ENCODE results near the gene GALNT17.

The GALNT17 gene

DNA sequence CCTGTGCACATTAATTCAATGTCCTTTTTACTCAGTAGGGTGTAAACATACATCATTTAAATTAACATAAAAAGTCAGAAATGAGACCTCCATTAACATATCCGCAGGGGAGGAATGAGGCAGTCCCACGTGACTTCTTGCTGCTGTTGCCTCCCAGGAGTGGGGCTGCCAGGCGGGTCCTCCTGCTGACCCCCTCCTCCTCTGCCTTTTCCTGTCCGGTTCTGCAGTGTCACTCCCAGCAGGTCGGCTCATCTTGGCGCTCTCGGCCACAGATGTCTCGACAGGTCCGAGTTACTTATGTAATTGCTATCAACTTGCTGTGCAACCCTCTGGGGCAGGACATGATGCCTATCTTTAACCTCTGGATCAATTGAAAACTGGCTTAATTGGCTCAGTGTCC is 329.6 kb downstream of the GALNT17 start:
- DNase-seq (ENCODE audit: low read depth) = no peak

DNA sequence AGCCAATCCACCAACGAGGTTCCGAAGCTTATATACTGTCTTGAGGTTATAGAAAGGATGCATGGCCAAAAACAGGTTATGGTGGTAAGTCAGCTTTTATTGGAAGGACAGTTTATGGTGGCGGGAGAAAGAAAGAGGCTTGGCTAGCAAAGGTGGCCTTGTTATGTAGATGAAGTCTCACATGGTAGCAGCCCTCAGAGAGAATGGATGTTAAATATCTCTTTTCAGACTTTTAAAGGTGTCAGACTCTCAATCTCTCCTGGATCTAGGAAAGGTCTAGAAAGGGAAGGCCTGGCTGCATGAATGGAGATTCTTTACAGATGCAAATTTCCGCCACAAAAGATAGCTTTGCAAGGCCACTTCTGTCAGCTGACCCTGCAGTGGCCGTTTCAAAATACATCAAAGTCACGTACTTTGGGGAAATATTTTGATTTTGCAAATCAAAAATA is 333.8 kb downstream of the GALNT17 start:
- no peak for DNase-seq (ENCODE audit: low read depth)

DNA sequence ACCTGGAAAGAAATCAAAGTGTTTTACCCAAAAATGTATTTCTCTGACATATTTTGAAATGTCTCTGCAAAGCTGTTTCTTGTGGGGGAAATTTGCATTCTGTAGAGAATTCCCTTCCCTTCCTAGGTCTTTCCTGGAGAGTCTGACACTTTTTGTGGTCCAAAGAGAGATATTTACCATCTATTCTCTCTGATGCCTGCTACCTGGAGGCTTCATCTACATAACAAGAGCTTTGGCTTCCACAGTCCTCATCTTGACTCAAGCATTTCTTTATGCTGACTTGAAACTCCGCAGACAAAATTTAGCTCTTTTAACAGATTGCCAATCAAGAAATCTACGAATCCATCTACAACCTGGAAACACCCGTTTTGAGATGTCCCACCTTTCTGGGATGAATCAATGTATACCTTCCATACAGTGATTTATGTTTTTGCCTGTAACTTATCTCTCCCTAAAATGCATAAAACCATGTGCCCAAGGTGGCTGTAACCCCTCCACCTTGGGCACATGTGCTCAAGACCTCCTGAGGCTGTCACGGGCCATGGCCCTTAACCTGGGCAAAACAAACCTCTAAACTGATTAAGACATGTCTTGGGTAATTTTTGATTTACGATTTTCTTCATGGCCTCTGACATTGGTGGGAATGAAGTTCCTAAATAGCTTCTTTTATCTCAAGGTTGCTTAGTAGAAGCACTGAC is 334.7 kb downstream of the GALNT17 start:
- no peak for DNase-seq (ENCODE audit: low read depth)

DNA sequence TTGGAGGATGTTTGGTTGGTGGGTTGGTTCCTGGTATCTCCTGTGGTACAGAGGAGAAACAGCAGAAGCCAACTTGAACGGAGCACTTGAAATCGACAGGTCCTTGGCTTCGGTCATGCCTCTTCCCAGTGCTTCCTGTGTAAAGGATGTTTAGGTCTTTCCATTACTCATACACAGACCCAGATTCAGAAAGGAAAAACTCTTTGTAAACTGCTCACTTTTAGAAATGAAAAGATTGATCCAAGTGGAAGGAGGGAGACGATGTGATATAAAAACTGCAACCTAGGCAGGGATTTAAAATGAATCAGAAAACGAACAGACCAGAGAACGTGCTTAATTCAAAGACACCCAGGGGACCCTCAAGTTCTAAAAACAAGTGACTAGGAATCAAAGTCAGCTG is 338.4 kb downstream of the GALNT17 start:
- no peak for DNase-seq (ENCODE audit: low read depth)

DNA sequence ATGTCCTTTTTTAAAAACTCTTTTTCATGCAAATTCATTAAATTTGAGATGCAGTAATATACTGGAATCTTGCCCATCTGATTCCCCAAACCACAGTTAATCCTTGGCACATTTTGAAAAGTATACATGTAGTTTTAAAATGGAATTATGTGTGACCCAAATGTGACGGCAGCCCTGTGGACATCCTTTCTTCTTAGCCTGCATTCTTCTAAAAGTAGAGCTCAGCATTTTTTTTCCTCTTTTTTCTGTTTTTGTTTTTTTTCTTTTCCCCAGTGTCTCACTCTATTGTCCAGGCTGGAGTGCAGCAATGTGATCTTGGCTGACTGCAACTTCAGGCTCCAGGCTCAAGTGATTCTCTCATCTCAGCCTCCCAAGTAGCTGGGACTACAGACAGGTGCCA is 338.9 kb downstream of the GALNT17 start:
- no peak for DNase-seq (ENCODE audit: low read depth)

DNA sequence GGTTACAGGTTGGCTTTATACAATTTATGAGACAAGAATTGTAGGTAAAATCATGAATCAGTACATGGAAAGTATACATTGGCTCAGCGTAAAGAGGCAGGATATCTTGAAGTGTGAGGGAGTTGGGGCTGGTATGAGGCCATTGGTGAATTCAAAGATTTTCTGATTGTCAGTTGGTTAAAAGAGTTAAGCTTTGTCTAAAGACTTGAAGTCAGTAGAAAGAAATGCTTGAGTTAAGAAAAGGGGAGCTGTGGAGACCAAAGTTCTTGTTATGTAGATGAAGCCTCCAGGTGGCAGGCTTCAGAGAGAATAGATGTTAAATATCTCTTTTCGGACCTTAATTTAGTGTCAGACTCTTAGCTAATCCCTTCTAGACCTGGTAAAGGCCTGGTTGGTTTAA is 341.0 kb downstream of the GALNT17 start:
- DNase-seq (ENCODE audit: low read depth) = no peak

DNA sequence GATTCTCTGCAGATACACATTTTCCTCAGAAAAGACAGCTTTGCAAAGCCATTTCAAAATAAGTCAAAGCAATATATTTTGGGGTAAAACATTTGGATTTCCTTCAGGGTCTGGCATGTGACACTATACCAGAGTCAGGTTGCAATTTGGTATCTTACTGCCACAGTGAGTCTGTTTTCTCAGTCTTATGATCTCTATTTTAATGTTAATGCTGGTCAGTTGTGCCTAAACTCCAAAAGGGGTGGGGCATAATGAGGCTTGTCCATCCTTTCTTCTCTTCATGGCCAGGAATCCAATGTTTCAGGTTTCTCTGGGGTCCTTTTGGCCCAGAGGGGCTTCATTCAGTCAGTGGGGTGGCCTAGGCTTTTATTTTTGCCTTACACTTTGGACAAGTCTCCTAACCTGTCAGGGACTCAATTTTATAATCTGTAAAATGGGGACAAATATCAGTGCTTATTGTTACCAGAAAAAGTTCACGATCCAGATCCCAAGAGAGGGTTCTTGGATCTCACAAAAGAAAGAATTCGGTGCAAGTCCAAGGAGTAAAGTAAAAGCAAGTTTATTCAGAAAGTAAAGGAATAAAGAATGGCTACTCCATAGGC is 341.5 kb downstream of the GALNT17 start:
- no peak for DNase-seq (ENCODE audit: low read depth)

DNA sequence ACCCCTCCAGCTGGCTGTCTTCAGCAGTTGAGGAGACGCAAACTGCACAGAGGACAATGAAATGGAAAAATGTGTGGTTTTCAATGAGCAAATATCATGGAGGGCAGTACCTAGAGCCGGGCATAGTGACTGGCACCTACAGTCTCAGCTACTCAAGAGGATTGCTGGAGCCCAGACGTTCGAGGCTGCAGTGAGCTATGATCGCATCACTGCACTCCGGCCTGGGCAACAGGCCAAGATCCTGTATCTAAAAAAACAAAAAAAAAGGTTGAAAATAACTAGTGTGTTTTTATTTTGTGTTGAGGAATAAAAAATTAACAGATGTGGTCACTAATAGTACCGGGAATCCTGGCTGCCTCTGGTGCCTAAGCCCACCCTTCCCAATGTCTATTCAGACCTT is 345.5 kb downstream of the GALNT17 start:
- DNase-seq (ENCODE audit: low read depth) = no peak

DNA sequence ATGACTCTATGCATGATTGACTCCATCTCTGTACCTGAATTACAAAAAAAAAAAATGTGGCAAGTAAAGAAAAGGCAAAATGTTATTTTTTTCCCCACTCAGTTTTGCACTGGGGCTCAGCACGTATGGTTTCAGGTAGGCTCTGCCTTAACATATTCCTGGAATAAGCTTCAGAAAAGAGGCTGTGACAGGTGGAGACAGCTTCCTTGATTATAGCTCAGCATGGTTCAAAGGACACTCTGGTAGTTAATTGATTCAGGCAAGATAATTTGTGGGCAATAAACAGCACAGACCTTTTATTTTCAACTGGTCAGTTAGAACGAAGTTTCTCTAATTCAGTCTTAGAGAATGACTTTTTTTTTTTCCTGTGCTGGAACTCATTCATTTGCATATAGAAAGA is 347.3 kb downstream of the GALNT17 start:
- DNase-seq (ENCODE audit: low read depth) = no peak

DNA sequence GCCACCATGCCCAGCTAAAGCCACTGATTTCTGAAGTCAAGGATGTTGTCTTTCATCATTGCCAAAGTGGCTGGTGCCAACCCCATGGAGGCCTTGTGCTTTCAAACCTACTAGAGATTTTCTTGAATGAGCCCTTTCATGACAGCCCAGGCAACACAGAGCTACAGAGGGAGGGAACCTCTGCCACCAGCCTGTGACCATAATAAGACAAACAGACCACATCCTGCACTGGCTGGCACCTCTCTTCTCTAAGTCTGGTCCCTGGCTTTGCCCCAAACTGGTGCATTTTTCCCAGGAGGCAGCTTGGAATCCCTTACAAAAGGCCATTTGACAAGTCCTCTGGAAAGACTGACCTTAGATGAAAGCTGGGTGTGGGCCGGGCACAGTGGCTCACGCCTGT is 348.8 kb downstream of the GALNT17 start:
- no peak for DNase-seq (ENCODE audit: low read depth)

DNA sequence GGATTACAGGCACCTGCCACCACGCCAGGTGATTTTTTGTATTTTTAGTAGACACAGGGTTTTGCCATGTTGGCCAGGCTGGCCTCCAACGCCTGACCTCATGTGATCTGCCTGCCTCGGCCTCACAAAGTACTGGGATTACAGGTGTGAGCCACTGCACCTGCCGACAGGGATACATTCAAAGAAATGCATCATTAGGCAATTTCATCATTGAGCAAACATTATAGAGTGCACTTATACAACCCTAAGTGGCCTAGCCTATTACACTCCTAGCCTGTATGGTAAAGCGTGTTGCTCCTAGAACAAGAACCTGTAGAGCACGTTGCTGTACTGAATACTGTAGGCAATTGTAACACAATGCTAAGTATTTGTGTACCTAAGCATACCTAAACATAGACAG is 350.3 kb downstream of the GALNT17 start:
- DNase-seq (ENCODE audit: low read depth) = no peak

DNA sequence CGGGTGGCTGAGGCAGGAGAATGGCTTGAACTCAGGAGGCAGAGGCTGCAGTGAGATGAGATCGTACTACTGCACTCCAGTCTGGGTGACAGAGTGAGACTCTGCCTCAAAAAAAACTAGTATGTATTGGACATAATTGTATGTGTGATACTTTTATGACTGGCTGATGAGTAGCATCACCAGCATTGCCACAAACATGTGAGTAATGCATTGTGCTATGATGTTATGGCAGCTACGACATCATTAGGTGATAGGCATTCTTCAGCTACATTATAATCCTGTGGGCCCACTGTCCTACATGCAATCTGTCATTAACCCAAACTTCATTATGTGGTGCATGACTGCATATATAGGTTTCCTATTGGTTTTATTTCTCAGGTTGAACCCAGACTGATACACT is 352.4 kb downstream of the GALNT17 start:
- no peak for DNase-seq (ENCODE audit: low read depth)

DNA sequence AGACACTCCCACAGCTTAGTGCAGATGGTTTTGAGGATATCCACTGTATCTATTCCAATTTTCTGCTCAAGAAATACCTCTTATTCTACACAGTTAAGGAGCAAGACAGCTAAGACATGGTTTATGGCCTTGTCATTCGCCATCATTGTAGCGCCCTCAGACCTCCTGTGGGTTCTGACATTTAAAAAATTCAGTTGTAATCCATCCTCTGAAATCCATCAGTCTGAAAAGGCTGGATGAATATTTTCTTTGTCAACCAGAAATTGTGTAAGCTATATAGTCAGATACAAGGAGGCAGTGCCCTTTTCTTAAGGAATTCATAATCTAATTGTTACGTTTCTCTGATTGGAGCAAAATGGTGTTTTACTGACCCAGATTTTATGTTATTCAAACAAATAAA is 353.6 kb downstream of the GALNT17 start:
- DNase-seq (ENCODE audit: low read depth) = no peak

DNA sequence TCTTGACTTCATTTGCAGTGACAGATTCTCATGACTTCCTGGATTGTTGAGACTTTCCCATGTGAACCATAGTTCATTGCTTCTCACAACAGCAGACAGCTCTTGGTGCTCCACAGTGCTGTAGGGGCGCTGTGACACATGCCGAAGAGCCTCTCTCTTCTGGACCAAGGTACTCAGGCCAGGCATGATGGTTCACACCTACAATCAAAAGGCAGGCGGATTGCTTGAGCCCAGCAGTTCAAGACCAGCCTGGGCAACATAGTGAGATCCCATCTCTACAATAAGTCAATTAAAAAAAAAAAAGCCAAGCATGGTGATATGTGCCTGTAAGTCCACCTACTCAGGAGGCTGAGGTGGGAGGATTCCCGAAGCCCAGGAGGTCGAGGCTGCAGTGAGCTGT is 354.5 kb downstream of the GALNT17 start:
- DNase-seq (ENCODE audit: low read depth) = no peak

DNA sequence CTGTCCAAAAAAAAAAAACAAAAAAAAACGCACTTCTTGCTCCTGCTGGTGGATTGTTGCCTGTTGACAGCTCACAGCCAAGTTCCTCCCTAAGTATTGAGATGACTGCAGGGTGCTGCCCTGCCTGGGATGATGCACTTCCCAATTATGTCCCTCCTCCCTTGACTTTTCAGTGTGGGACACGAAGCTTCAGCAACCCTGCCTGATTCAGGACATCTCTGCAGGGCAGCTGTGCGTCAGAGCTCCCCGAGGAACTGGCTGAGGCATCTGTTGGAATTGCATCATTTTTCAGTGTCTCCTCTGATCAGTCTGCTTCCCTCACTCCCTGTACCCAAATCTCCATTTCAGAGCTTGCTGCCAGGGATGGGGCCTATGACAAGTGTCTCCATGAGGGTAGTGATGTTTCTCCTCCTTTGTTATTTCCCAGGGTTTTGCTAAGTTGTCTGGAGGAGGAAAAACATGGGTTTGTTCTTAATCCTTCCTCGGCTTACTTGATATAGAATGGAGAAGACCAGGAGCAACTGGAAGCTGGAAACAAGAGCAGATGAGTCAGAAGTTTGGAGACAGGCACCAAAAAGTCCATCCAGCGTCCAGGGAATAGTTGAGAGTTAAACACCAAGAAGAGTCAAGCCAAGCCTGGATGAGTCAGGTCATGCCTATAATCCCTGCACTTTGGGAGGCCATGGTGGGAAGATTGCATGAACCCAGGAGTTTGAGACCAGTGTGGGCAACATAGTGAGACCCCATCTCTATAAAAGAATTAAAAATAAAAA is 355.1 kb downstream of the GALNT17 start:
- no peak for DNase-seq (ENCODE audit: low read depth)

DNA sequence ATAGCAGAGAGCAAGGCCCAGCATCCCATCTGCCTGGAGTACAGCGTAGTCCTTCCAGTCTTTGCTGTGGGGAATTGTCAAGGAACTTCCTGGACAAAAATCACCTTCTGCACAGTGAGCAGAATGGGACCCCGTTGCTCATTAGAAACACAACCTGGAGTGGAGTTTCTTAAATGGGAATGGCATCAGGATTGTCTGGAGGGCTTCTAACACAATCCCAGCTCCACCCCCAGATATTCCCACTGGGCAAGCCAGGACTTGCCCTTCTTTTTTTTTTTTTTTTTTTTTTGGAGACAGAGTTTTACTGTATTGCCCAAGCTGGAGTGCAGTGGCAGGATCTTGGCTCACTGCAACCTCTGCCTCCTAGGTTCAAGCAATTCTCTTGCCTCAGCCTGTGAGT is 356.4 kb downstream of the GALNT17 start:
- DNase-seq (ENCODE audit: low read depth) = no peak

DNA sequence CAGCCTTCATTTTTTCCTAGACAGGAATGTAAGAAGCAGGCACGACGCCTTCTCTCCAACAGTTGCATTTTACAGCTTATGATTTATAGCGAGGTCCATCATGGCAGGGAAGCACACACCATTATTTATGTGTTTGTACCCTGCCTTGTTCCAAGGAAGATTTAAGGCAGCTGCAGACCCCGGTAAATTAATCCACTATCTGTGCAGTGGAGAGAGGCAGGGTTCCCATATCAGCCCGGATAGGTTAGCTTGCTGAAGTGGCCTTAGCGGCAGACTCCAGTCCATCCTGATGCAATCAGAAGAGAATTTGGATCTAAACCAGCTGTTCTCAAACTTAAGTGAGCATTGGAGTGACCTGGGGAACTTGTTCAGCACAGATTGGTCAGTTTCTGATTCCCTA is 359.4 kb downstream of the GALNT17 start:
- DNase-seq (ENCODE audit: low read depth) = no peak

DNA sequence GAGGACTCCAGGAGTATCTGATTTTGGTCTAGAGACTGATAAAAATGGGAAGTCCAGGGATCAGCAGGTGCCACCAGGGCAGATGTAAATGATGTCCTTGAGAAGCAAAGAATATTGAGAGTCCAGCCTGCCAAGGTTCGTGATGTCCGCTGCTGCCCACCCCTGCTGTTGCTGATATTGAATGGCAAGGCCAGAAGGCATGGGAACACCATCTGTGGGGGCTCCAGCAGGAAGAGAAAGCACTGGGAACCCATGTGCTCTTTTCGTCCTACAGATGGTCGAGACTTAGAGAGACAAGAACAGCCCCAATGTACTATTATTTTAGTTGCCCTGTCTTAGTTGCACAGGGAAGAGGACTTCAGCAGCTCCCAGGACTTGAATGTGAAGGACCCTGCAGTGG is 363.9 kb downstream of the GALNT17 start:
- DNase-seq (ENCODE audit: low read depth) = no peak

DNA sequence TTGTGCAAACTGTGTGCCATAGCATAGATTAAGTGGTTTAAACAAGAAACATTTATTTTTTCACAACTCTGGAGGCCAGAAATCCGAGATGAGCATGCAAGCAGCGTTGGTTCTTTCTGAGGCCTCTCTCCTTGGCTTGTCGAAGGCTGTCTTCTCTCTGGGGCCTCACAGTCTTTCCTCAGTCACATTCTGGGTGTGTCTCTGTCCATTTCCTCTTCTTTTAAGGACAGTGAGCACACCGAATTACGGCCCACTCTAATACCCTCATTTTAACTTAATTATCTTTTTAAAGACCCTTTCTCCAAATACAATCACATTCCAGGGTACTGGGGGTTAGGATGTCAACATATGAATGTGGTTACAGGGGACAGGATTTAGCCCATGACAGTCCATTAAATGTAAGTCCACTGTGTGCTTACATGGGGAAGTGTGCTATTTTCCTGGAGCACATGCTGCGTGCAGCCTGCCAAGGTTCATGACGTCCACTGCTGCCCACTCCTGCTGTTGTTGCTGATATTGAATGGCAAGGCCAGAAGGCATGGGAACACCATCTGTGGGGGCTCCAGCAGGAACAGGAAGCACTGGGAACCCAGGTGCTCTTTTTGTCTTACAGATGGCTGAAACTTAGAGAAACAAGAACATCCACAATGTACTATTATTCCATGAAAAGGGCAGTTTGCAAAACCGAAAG is 365.5 kb downstream of the GALNT17 start:
- no peak for DNase-seq (ENCODE audit: low read depth)

DNA sequence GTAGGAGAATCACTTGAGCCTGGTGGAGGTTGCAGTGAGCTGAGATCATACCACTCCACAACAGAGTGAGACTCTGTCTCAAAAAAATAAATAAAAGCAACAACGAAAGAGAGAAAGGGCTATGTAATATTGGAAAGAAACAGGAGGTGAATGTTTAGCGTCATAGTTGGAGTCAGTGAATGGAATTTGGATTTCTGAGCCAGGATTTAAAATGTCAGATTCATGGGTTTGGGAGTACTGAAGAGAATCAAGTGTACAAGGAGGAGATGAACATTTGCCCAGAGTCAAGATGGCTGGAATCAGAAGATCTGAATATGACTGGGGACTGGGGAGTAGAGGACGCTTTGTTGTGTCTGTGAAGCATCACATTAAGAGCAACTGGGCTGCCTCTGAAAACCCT is 366.4 kb downstream of the GALNT17 start:
- no peak for DNase-seq (ENCODE audit: low read depth)

DNA sequence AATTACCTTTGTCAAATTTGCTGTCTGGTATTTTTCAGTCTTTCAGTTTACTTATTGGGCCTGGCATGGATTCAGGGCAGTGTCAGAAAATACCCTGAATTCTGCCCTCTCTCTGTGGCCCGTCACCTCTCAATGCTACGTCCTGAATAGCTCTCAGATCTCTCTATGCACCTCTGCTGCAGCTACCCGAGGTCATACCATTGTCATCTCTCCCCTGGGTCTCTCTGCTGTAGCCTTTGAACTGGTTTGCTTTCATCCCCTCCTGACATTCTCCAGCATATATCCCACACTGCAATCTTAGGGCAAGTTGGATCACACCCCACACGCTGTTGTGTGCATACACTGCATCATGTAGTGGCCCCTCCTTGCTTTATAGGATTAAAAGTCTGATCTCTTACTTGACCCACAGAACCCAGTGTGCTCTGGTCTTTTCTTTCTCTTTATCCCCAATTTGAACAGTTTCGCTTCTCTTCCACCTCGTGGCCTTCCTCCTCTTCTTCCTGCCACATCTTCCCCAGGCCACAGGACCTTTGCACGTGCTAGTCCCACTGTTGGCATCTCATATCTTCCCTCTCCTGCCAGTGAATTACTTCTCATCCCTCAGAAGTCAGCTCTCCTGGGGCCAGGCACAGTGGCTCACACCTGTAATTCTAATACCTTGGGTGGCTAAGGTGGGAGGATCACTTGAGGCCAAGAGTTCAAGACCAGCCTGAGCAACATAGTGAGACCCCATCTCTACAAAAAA is 372.9 kb downstream of the GALNT17 start:
- DNase-seq (ENCODE audit: low read depth) = no peak

DNA sequence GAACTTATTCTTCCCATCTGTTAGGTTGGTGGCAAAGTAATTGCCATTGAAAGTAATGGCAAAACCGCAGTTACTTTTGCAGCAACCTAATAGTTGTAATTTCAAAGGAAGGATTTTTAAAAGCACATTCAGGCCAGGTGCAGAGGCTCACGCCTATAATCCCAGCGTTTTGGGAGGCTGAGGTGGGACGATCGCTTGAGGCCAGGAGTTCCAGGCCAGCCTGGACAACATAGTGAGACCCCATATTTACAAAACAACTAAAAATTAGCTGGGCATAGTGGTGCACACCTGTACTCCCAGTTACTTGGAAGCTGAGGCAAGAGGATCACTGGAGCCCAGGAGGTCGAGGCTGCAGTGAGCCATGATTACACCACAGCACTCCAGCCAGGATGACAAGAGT is 374.9 kb downstream of the GALNT17 start:
- DNase-seq (ENCODE audit: low read depth) = no peak

Measured in stimulated activated CD8-positive, alpha-beta memory T cell treated with anti-CD3 and anti-CD28 coated beads, Interleukin-12 subunit alpha, Interleukin-12 subunit beta, amount 100 ng/mL, for 4 hours (primary cell).